ENCODE measurements around the gene TAS2R60. TPM values are rescaled to one million over a fixed set of nuclear protein-coding genes. Genes with fewer than 3 reads are reported as not detected.

Gene TAS2R60
- total and polyA plus RNA-seq, 2 donors (not counting 3 experiments of a cell fraction or from before 2014, with no cell fraction given), result not detected

DNA sequence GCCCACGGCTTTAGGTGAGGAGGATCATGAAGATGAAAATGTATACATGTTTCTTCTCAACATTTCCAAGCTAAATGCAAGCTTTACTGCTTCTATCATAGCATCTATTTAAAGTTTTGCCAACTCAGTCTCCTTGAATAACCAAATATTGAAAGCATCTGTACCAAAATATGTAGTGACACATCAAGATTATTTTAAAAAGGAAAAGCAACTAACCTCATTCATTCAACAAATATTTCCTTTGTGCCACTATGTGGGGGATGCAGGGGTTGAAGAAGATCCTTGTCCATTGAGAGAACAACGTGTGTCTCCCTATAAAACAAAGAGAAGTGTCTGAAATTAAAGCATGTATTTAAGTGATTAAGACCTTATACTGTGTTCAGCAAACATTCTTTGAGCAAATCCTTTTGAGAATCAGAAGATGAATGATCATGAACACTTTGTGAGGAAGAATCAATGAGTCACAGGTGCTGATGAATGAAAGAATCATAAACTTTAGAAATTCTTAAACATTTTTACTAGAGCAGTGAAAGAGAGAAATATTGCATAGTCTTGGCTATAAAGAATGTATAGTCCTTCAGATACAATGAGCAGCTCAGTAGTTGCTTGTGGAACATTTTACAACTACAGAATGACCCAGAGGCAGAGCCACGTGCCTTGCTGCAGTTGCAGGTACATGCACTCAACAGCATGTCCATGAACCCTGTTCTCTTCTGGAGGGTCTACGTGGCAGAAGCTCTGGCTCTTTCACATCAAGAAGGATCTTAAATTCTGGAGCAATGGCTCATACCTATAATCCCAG, 13.9 kb downstream of the TAS2R60 start:
- no peak overlapping the region for H3K27ac ChIP-seq (ENCODE audit: insufficient read depth, low read depth, low read length)
- H4K20me1 ChIP-seq (replicated peaks; ENCODE audit: control insufficient read depth, extremely low read depth, insufficient read depth, low read length), result no peaks in the 10 kb centered on the region
- H3K9me3 ChIP-seq (replicated peaks; ENCODE audit: control insufficient read depth, insufficient read depth, low read length), result no peaks in the 10 kb centered on the region
- peaks cover 13% of the 10 kb centered on the region for H3K4me1 ChIP-seq (ENCODE audit: control insufficient read depth, extremely low read depth, insufficient read depth, low read length)
- no peak overlapping the region for H3K9ac ChIP-seq (replicated peaks; ENCODE audit: extremely low read depth, insufficient read depth, low read length)
- H3K36me3 ChIP-seq (ENCODE audit: control insufficient read depth in 2 of 2, extremely low read depth in 1 of 2, insufficient read depth in 2 of 2, low read length in 2 of 2), result no peaks in the 10 kb centered on the region
- no peak overlapping the region for H3K4me3 ChIP-seq (replicated peaks in 1 of 3; ENCODE audit: insufficient read depth in 1 of 3, low read depth in 1 of 3, low read length in 3 of 3)
- H3K79me2 ChIP-seq (ENCODE audit: control insufficient read depth, insufficient read depth, low read length), result no peaks in the 10 kb centered on the region
- FAIRE-seq (peak; percentile 67), DNase-seq (ENCODE audit: low read depth, low spot score) (peak; percentile 28)
- TF ChIP-seq FOS (IDR thresholded peaks at IDR 0.05; ENCODE audit: borderline replicate concordance, insufficient read depth, low read length) (peak; percentile 44), CTCF (IDR thresholded peaks at IDR 0.05; ENCODE audit: extremely low read depth in 1 of 2, insufficient read depth in 1 of 2, low read depth in 1 of 2, low read length in 2 of 2) (no peak), POLR2A (IDR thresholded peaks at IDR 0.05; ENCODE audit: low read depth, low read length) (no peak), EZH2 (IDR thresholded peaks at IDR 0.05; ENCODE audit: borderline replicate concordance, low read depth, low read length, severe bottlenecking) (no peak)
- peak overlapping the region; percentile 18 for H3K4me2 ChIP-seq (ENCODE audit: insufficient read depth, low read length)
- no peaks in the 10 kb centered on the region for H3K27me3 ChIP-seq (ENCODE audit: control insufficient read depth in 2 of 2, insufficient read depth in 2 of 2, low read length in 2 of 2)
- no peaks in the 10 kb centered on the region for H3K9me1 ChIP-seq (replicated peaks; ENCODE audit: control insufficient read depth, extremely low read depth, insufficient read depth, low read length)
- no TSS peak for BruUV-seq (replicated peaks)
- ChIA-PET CTCF (interaction anchor here (0.7 to 1.6 kb wide), 5 partner anchors 9 to 35 kb away, joined by 3 to 4 read pairs (median 3); no protein-coding TSS in a partner anchor), POLR2A (no interaction called here)
- H2AFZ ChIP-seq (ENCODE audit: low read depth, low read length), result no peak overlapping the region
- intact Hi-C loops (cut with micrococcal nuclease), result no loop called here
- dilution Hi-C loops (cut with MboI; ENCODE audit: extremely low pct_ligation_motif_present, low sequenced_read_pairs), result no loop called here

DNA sequence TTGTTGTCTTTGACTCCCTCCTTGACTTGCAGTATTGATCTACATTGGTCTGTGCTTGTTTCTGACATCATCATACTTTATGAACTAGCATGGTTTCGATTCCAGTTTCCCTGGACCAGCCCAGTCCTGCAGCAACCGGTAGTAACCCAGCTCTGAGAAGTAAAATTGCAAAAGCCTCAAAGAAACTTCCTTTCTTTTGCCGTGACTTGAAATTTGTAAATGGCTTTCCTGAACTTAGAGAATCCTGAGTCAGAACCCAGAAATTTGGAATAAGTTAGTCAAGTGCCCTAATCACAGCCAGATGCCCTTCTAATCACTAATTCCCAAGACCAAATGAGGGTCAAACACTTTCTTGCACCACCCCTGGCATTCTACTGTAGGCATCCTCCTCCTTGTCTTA, 15.0 kb downstream of the TAS2R60 start:
- H4K20me1 ChIP-seq (replicated peaks; ENCODE audit: control insufficient read depth, extremely low read depth, insufficient read depth, low read length), result no peaks in the 10 kb centered on the region
- intact Hi-C loops (cut with micrococcal nuclease) (no loop called here), dilution Hi-C loops (cut with MboI; ENCODE audit: extremely low pct_ligation_motif_present, low sequenced_read_pairs) (no loop called here)
- no peaks in the 10 kb centered on the region for H3K9me1 ChIP-seq (replicated peaks; ENCODE audit: control insufficient read depth, extremely low read depth, insufficient read depth, low read length)
- H3K27ac ChIP-seq (ENCODE audit: insufficient read depth, low read depth, low read length), result no peak overlapping the region
- TF ChIP-seq JUN (IDR thresholded peaks at IDR 0.05; ENCODE audit: borderline replicate concordance, insufficient read depth, insufficient read length, low read depth), result no peak
- no peak for TF ChIP-seq POLR2A (IDR thresholded peaks at IDR 0.05; ENCODE audit: low read depth, low read length)
- TF ChIP-seq POLR2AphosphoS5 (IDR thresholded peaks at IDR 0.05; ENCODE audit: insufficient read depth, low read depth, low read length), result no peak
- no peak for TF ChIP-seq EZH2 (IDR thresholded peaks at IDR 0.05; ENCODE audit: borderline replicate concordance, low read depth, low read length, severe bottlenecking)
- no peak for TF ChIP-seq FOS (IDR thresholded peaks at IDR 0.05; ENCODE audit: borderline replicate concordance, insufficient read depth, low read length)
- no peak for TF ChIP-seq MAX (IDR thresholded peaks at IDR 0.05; ENCODE audit: insufficient read depth, insufficient read length)
- H3K4me2 ChIP-seq (ENCODE audit: insufficient read depth, low read length), result no peak overlapping the region
- no peak overlapping the region for H2AFZ ChIP-seq (ENCODE audit: low read depth, low read length)
- BruUV-seq (replicated peaks), result no TSS peak
- POLR2A ChIA-PET, result no interaction called here
- peaks cover 13% of the 10 kb centered on the region for H3K4me1 ChIP-seq (ENCODE audit: control insufficient read depth, extremely low read depth, insufficient read depth, low read length)
- H3K4me3 ChIP-seq (replicated peaks in 1 of 3; ENCODE audit: insufficient read depth in 1 of 3, low read depth in 1 of 3, low read length in 3 of 3), result no peak overlapping the region
- H3K36me3 ChIP-seq (ENCODE audit: control insufficient read depth in 2 of 2, extremely low read depth in 1 of 2, insufficient read depth in 2 of 2, low read length in 2 of 2), result no peaks in the 10 kb centered on the region
- H3K9ac ChIP-seq (replicated peaks; ENCODE audit: extremely low read depth, insufficient read depth, low read length), result no peak overlapping the region
- no peaks in the 10 kb centered on the region for H3K27me3 ChIP-seq (ENCODE audit: control insufficient read depth in 2 of 2, insufficient read depth in 2 of 2, low read length in 2 of 2)
- no peaks in the 10 kb centered on the region for H3K79me2 ChIP-seq (ENCODE audit: control insufficient read depth, insufficient read depth, low read length)
- CTCF ChIA-PET, result interaction anchor here (1.6 kb wide), 1 partner anchor 34 kb away, joined by 4 read pairs; no protein-coding TSS in a partner anchor
- FAIRE-seq, result no peak
- H3K9me3 ChIP-seq (replicated peaks; ENCODE audit: control insufficient read depth, insufficient read depth, low read length), result no peaks in the 10 kb centered on the region
- DNase-seq (ENCODE audit: low read depth, low spot score), result no peak
